IPS DF 4.7 (cell line): ENCODE data around the gene RHBDF1.
"Not testable (repeated sequence)": the region's sequence is repeated elsewhere in the genome, so short reads cannot be mapped to it uniquely, and the experiment has no call there.

ENCODE experiments used
- DNase-seq: peaks from one replicate; pipeline ENCODE4 v3.0.0-alpha.2; 2013; ENCODE audit warnings: low spot score; ENCODE audit errors: extremely low read depth

RHBDF1 gene

GRCh38 chr16:38941-39892, 33.2 kb downstream of the RHBDF1 start:
- DNase-seq = no peak

GRCh38 chr16:38206-38605, 34.2 kb downstream of the RHBDF1 start:
- DNase-seq = not testable (repeated sequence)

- DNase-seq = no peak
Measured at GRCh38 chr16:37511-37910, 34.9 kb downstream of the RHBDF1 start.

GRCh38 chr16:36336-36984, 36.0 kb downstream of the RHBDF1 start:
- DNase-seq = no peak

GRCh38 chr16:35678-36305, 36.6 kb downstream of the RHBDF1 start:
- no peak for DNase-seq

- DNase-seq = no peak
Measured at GRCh38 chr16:35011-35677, 37.3 kb downstream of the RHBDF1 start.

GRCh38 chr16:34648-34987, 37.8 kb downstream of the RHBDF1 start:
- DNase-seq = no peak

- DNase-seq = no peak
Measured at GRCh38 chr16:33877-34647, 38.4 kb downstream of the RHBDF1 start.

- DNase-seq = not testable (repeated sequence)
Measured at GRCh38 chr16:33154-33876, 39.1 kb downstream of the RHBDF1 start.

- DNase-seq = not testable (repeated sequence)
Measured at GRCh38 chr16:30627-31026, 41.8 kb downstream of the RHBDF1 start.

GRCh38 chr16:25926-26348, 46.5 kb downstream of the RHBDF1 start:
- not testable (repeated sequence) for DNase-seq

- not testable (repeated sequence) for DNase-seq
Measured at GRCh38 chr16:24151-24550, 48.3 kb downstream of the RHBDF1 start.

GRCh38 chr16:20886-21285, 51.5 kb downstream of the RHBDF1 start:
- DNase-seq = not testable (repeated sequence)

GRCh38 chr16:17062-17765, 55.2 kb downstream of the RHBDF1 start:
- DNase-seq = not testable (repeated sequence)

- not testable (repeated sequence) for DNase-seq
Measured at GRCh38 chr16:10772-11171, 61.7 kb downstream of the RHBDF1 start.

- no peak for DNase-seq
Measured at GRCh38 chr16:9903-10665, 62.3 kb downstream of the RHBDF1 start.
